RWPE2 (cell line): Measurements from ENCODE around the gene LINC01488.

Experiments
- ATAC-seq: fragments of 200-7000 bp; cut with Tn5 transposase; 3 replicates; pipeline ENCODE4 v1.9.1; 2021; ENCODE audit warnings: low read depth
- DNase-seq: peaks from one replicate; pipeline ENCODE4 v3.0.0-alpha.2; 2020; ENCODE audit warnings: low spot score
- H3K27ac ChIP-seq: fragments of 450-650 bp; 2 replicates; pipeline ENCODE4 v1.5.1; 2017; ENCODE audit warnings: mild to moderate bottlenecking; ENCODE audit not compliant: poor library complexity, severe bottlenecking
- H3K27me3 ChIP-seq: fragments of 250-450 bp; sonication (Bioruptor Pico); 2 replicates; pipeline ENCODE4 v1.5.1; 2021; ENCODE audit warnings: mild to moderate bottlenecking, moderate library complexity; ENCODE audit not compliant: insufficient read depth, poor library complexity, severe bottlenecking
- H3K36me3 ChIP-seq: fragments of 250-450 bp; sonication (Bioruptor Pico); 2 replicates; pipeline ENCODE4 v1.5.1; 2020; ENCODE audit warnings: low read depth, mild to moderate bottlenecking, moderate library complexity
- H3K4me1 ChIP-seq: fragments of 250-450 bp; sonication (Bioruptor Pico); 2 replicates; pipeline ENCODE4 v1.5.1; 2021; ENCODE audit warnings: mild to moderate bottlenecking, moderate library complexity; ENCODE audit not compliant: insufficient read depth, poor library complexity, severe bottlenecking
- H3K4me3 ChIP-seq: fragments of 250-450 bp; sonication (Bioruptor Pico); 2 replicates; pipeline ENCODE4 v1.5.1; 2021; ENCODE audit warnings: mild to moderate bottlenecking, moderate library complexity; ENCODE audit not compliant: severe bottlenecking
- H3K9me3 ChIP-seq: fragments of 250-450 bp; sonication (Bioruptor Pico); 2 replicates; pipeline ENCODE4 v1.5.1; 2021; ENCODE audit warnings: mild to moderate bottlenecking, moderate library complexity; ENCODE audit not compliant: severe bottlenecking
- TF ChIP-seq, protein P1 (sequence below): fragments of 450-650 bp; IDR thresholded peaks from one replicate; pipeline ENCODE4 v1.5.1; 2017; ENCODE audit warnings: mild to moderate bottlenecking, moderate library complexity; ENCODE audit not compliant: poor library complexity, severe bottlenecking

The LINC01488 gene

DNA sequence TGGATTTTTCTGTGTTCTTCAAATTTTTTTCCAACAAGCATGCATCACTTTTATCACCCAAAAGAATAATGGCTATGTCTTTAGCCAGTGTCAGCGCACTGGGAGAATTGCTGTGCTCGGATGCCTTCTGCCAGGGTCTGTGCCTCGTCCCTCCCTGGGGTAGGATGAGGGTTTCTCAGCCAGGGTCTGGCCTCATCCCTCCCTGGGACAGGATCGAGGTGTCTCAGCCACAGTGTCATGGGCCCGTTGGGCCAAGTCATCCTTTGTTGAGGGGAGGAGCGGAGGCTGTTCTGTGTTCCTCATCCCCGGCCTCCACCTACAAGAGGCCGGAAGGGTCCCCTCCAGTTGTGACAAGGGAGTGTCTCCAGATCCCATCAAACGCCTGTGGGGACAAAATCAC lies 22.7 kb downstream of the LINC01488 start:
- ATAC-seq, result no peak
- TF ChIP-seq, protein P1, sequence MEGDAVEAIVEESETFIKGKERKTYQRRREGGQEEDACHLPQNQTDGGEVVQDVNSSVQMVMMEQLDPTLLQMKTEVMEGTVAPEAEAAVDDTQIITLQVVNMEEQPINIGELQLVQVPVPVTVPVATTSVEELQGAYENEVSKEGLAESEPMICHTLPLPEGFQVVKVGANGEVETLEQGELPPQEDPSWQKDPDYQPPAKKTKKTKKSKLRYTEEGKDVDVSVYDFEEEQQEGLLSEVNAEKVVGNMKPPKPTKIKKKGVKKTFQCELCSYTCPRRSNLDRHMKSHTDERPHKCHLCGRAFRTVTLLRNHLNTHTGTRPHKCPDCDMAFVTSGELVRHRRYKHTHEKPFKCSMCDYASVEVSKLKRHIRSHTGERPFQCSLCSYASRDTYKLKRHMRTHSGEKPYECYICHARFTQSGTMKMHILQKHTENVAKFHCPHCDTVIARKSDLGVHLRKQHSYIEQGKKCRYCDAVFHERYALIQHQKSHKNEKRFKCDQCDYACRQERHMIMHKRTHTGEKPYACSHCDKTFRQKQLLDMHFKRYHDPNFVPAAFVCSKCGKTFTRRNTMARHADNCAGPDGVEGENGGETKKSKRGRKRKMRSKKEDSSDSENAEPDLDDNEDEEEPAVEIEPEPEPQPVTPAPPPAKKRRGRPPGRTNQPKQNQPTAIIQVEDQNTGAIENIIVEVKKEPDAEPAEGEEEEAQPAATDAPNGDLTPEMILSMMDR, result no peak
- H3K4me3 ChIP-seq, result no peak overlapping the region
- no peaks in the 10 kb centered on the region for H3K9me3 ChIP-seq
- no peaks in the 10 kb centered on the region for H3K36me3 ChIP-seq
- no peaks in the 10 kb centered on the region for H3K27me3 ChIP-seq
- H3K4me1 ChIP-seq, result peaks cover 2% of the 10 kb centered on the region
- DNase-seq, result peak; percentile 24
- H3K27ac ChIP-seq, result no peak overlapping the region

DNA sequence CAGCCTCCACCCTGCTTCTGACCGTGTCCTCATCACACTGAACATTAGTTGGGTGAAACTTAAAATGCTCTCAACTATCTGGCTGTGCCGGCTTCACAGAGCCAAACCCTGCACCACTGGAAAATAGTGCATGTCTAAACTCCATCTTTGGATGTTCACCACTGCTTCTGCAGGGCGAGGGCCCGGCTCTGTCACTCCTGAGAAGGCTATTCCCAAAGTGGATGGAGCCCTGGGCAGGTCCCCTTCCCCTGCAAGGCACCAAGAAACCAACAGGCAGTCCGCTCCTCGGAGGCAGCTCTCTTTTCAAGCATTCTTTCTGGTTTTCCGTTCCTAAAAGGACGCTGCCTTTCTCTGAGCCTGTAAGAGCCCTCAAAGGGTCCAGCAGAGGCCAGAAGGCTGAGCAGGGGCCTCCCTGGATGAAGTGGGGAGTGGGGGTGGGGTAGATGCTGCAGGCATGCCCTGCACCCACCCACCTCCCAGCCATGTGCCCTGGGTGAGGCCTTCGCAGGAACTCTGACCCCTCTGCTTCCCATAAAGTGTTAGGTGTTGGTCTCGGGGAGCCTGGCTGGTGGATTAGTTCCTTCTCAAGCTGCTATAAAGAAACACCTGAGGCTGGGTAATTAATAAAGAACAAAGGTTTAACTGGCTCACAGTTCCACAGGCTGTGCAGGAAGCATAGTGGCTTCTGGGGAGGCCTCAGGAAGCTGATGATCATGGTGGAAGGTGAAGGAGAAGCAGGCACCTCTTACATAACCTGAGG lies 23.3 kb downstream of the LINC01488 start:
- Histone ChIP-seq H3K36me3 (no peaks in the 10 kb centered on the region), H3K4me1 (peaks cover 8% of the 10 kb centered on the region), H3K4me3 (no peak overlapping the region), H3K27ac (no peak overlapping the region), H3K27me3 (no peaks in the 10 kb centered on the region), H3K9me3 (no peaks in the 10 kb centered on the region)
- TF ChIP-seq, protein P1, result no peak
- no peak for DNase-seq
- no peak for ATAC-seq

DNA sequence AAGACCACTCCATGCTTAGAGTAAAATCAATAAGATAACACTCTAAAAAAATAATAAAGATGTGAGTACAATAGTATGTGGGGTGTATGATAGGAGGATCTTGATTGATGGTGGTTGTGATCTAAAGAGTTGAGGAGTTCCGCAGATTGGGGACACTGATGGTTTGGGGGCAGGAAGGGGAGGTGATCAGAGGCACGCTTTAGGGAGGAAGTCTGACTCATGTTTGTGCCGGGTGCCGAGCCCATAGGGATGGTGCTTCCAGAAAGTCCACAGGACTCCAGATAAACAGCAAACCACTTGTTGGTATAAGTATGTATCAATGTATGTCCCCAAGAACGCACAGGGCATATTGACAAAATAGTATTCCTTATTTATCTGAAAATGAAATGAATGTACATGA lies 27.5 kb downstream of the LINC01488 start:
- H3K4me1 ChIP-seq, result peaks cover 18% of the 10 kb centered on the region
- no peak overlapping the region for H3K27ac ChIP-seq
- no peak for DNase-seq
- H3K36me3 ChIP-seq, result no peaks in the 10 kb centered on the region
- H3K4me3 ChIP-seq, result no peak overlapping the region
- no peak for ATAC-seq
- H3K27me3 ChIP-seq, result no peaks in the 10 kb centered on the region
- TF ChIP-seq, protein P1, result no peak
- H3K9me3 ChIP-seq, result no peaks in the 10 kb centered on the region

DNA sequence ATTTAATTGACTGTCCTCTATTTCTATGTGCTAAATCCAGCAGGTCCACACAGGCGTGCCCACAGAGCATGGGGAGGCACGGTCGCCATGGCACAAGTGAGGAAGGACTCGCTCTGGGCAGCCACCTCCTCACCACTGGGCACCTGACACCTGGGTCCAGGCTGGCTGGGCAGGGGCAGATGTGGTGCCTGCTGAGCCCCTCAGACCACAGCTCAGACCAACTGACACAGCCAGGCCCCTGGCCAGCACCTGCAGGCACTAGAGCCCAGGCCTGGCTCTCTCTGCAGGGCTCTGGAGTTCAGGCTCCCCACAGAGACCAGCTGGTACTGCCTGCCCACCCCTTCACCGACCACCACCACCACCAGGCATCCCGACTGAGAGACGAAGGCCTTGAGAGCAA lies 27.9 kb downstream of the LINC01488 start:
- TF ChIP-seq, protein P1, result no peak
- H3K27me3 ChIP-seq, result no peaks in the 10 kb centered on the region
- peak; percentile 37 for DNase-seq
- H3K4me1 ChIP-seq, result peaks cover 18% of the 10 kb centered on the region
- H3K36me3 ChIP-seq, result no peaks in the 10 kb centered on the region
- no peak overlapping the region for H3K4me3 ChIP-seq
- no peaks in the 10 kb centered on the region for H3K9me3 ChIP-seq
- no peak for ATAC-seq
- H3K27ac ChIP-seq, result no peak overlapping the region

DNA sequence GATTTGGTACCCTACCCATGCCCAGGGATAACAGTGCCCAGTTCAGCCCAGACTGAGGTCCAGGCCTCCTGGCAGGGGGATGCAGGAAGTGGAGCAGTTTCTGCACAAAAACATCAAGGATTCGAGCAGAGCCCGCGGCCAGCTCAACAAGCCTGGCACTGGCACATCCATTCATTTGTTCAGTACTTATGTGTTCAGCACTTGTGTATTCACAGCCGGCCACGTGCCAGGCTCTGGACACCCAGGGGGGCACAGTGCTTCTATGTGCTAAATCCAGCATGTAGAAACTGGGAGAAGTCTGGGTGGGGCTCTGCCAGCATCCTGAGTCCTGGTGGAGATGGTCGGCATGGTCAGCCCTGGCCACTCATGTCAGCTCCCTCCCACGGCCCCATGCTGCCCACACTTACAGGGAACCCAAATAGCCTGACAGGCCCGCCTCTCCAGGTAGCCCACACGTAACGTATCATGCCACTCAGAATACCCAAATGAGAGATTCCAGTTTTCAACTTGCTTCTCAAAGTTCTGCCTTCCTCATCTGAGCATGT lies 28.5 kb downstream of the LINC01488 start:
- TF ChIP-seq, protein P1, result no peak
- Histone ChIP-seq H3K36me3 (no peaks in the 10 kb centered on the region), H3K27ac (no peak overlapping the region), H3K27me3 (no peaks in the 10 kb centered on the region), H3K4me3 (no peak overlapping the region), H3K9me3 (no peaks in the 10 kb centered on the region), H3K4me1 (peaks cover 18% of the 10 kb centered on the region)
- no peak for ATAC-seq
- DNase-seq, result peak; percentile 25
